ENCODE results near the gene MSL3B.

GRCh38 chr2:233867993-233868532 lies at the start of gene MSL3B:
- TF ChIP-seq SP1 (IDR thresholded peaks at IDR 0.05) = no peak
- no peak for TF ChIP-seq FOXK2 (IDR thresholded peaks at IDR 0.05)
- no peak for TF ChIP-seq TARDBP (IDR thresholded peaks at IDR 0.05)
- no peak for TF ChIP-seq FOXA1 (IDR thresholded peaks at IDR 0.05)
